SU-DHL-6 (cell line): Measurements from ENCODE around the gene CRIP2.
A peak's percentile ranks its signal among the peaks of the same experiment; 100 is the strongest.

ENCODE experiments used
- H2AFZ ChIP-seq: fragments of 200-600 bp; sonication (generic); 2 replicates; pipeline ENCODE4 v1.6.1; 2014; ENCODE audit warnings: low read depth, mild to moderate bottlenecking, moderate library complexity, mixed read lengths, antibody characterized with exemption, low read length; ENCODE audit not compliant: severe bottlenecking
- H3F3A ChIP-seq: fragments of 200-600 bp; shearing (Covaris generic); 2 replicates; pipeline ENCODE4 v1.6.0; 2016; ENCODE audit warnings: antibody characterized with exemption, mild to moderate bottlenecking; ENCODE audit not compliant: insufficient read depth
- H3K27ac ChIP-seq: fragments of 200-600 bp; sonication (generic); 2 replicates; pipeline ENCODE4 v1.5.1; 2016; ENCODE audit warnings: low read depth, mild to moderate bottlenecking, low read length, moderate library complexity, mixed read lengths
- H3K27me3 ChIP-seq: fragments of 200-600 bp; sonication (generic), shearing (Covaris generic); 2 replicates; pipeline ENCODE4 v1.6.0; 2014; ENCODE audit warnings: mild to moderate bottlenecking, low read length
- H3K36me3 ChIP-seq: fragments of 200-600 bp; sonication (generic); 2 replicates; pipeline ENCODE4 v1.6.1; 2014; ENCODE audit warnings: mild to moderate bottlenecking, low read length, mixed read lengths
- H3K4me2 ChIP-seq: fragments of 300-600, 200-600 bp; shearing (Covaris generic), sonication (generic); 2 replicates; pipeline ENCODE4 v1.6.0; 2014; ENCODE audit warnings: low read length, low read depth, mild to moderate bottlenecking; ENCODE audit not compliant: poor library complexity, severe bottlenecking
- H3K4me3 ChIP-seq: fragments of 200-600 bp; sonication (generic); 2 replicates; pipeline ENCODE4 v1.5.1; 2014; ENCODE audit warnings: antibody characterized with exemption, low read length, mild to moderate bottlenecking, mixed read lengths; ENCODE audit not compliant: insufficient read depth, poor library complexity, severe bottlenecking
- H3K79me2 ChIP-seq: fragments of 200-600 bp; sonication (generic); 2 replicates; pipeline ENCODE4 v1.6.1; 2014; ENCODE audit warnings: mild to moderate bottlenecking, low read length, moderate library complexity; ENCODE audit not compliant: insufficient read depth
- H3K9ac ChIP-seq: fragments of 200-600 bp; sonication (generic); 2 replicates; pipeline ENCODE4 v1.7.0; 2014; ENCODE audit warnings: mild to moderate bottlenecking, low read length
- H3K9me2 ChIP-seq: fragments of 200-600 bp; sonication (generic); replicated peaks from 2 replicates; pipeline ENCODE4 v1.6.1; 2014; ENCODE audit warnings: low read length; ENCODE audit not compliant: insufficient read depth
- H3K9me3 ChIP-seq: fragments of 200-600 bp; sonication (generic); 2 replicates; pipeline ENCODE4 v1.6.1; 2014; ENCODE audit warnings: low read length, mixed read lengths; ENCODE audit not compliant: insufficient read depth
- H4K20me1 ChIP-seq: fragments of 200-600 bp; sonication (generic); 2 replicates; pipeline ENCODE4 v1.6.1; 2014; ENCODE audit warnings: low read depth, mild to moderate bottlenecking, antibody characterized with exemption, low read length, moderate library complexity, mixed read lengths
- EZH2phosphoT487 ChIP-seq: fragments of 200-600 bp; sonication (generic), shearing (Covaris generic); conservative IDR thresholded peaks from 2 replicates; pipeline ENCODE4 v1.6.1; 2018; ENCODE audit warnings: mild to moderate bottlenecking, antibody characterized with exemption, low read length, moderate library complexity, mixed read lengths
- TF ChIP-seq, protein P1 (sequence below): fragments of 200-600 bp; sonication (generic); IDR thresholded peaks from one replicate; pipeline ENCODE4 v1.5.1; 2017; ENCODE audit warnings: antibody characterized with exemption, mild to moderate bottlenecking, low read length, moderate library complexity; ENCODE audit not compliant: insufficient read depth, poor library complexity, severe bottlenecking

CRIP2 gene

DNA sequence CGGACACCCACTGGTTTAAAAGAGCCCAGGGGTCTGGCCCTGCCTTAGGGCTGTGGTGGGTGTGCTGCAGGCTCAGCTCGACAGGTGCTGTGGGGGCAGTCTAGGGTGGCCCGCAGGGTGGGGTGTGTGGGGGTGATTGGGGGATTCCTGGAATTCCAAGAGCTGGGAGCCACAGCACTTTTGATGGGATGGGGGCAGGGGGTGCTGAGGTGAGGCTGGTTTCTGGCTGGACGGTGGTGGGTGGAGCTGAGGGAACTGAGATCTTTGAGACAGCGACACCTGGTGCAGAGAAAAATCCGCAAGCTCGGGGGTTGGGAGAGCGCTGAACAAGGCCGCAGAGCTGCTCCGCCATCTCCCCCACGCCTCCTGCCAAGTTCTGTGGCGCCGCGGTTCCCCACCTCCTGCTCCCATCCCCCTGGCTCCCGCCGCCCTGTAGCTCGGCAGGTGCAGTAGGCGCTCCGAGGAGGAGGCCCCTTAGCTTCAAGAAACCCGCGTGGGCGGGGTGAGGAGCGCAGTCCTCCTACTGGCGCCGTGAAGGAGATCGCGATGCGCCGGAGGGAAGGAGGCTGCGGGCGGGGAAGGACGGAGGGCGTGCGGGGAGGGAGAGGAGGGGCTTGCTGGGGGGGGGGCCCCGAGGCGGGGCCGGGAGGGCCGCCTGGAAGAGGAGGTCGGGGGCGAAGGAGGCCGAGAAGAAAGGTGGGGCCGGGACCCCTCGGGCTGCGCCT is 15.1 kb downstream of the CRIP2 start:
- Histone ChIP-seq H4K20me1 (no peaks in the 10 kb centered on the region), H3K36me3 (no peaks in the 10 kb centered on the region), H3K9ac (peak overlapping the region; percentile 91), H2AFZ (peak overlapping the region; percentile 84), H3F3A (peaks cover 5% of the 10 kb centered on the region; the same call in 1 of the 2 replicates), H3K9me2 (no peaks in the 10 kb centered on the region), H3K9me3 (no peaks in the 10 kb centered on the region), H3K27ac (peak overlapping the region; percentile 81), H3K4me3 (peak overlapping the region; percentile 92), H3K4me2 (peak overlapping the region; percentile 84), H3K27me3 (no peaks in the 10 kb centered on the region), H3K79me2 (no peaks in the 10 kb centered on the region)
- TF ChIP-seq, protein P1, sequence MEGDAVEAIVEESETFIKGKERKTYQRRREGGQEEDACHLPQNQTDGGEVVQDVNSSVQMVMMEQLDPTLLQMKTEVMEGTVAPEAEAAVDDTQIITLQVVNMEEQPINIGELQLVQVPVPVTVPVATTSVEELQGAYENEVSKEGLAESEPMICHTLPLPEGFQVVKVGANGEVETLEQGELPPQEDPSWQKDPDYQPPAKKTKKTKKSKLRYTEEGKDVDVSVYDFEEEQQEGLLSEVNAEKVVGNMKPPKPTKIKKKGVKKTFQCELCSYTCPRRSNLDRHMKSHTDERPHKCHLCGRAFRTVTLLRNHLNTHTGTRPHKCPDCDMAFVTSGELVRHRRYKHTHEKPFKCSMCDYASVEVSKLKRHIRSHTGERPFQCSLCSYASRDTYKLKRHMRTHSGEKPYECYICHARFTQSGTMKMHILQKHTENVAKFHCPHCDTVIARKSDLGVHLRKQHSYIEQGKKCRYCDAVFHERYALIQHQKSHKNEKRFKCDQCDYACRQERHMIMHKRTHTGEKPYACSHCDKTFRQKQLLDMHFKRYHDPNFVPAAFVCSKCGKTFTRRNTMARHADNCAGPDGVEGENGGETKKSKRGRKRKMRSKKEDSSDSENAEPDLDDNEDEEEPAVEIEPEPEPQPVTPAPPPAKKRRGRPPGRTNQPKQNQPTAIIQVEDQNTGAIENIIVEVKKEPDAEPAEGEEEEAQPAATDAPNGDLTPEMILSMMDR, result peak; percentile 72
- no peak for TF ChIP-seq EZH2phosphoT487

DNA sequence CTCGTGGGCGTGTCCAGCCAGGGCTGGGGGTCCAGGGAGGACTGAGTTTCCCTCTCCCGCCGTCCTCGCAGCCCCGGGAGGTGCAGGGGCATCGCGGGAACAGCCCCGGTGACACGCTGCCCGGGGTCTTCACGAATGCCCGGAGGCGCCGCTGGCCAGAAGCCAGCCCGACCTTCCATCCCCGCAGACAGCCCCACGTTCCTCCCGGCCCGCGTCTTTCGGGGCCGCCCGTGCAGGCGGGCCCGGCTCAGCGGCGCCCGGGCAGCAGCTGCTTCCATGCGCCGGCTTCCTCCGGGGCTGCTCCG is 15.6 kb downstream of the CRIP2 start:
- no peaks in the 10 kb centered on the region for H3K9me3 ChIP-seq
- no peaks in the 10 kb centered on the region for H3K79me2 ChIP-seq
- peak overlapping the region; percentile 91 for H3K9ac ChIP-seq
- no peaks in the 10 kb centered on the region for H3K9me2 ChIP-seq
- peaks cover 5% of the 10 kb centered on the region; the same call in 1 of the 2 replicates for H3F3A ChIP-seq
- peak overlapping the region; percentile 92 for H3K4me3 ChIP-seq
- no peaks in the 10 kb centered on the region for H3K36me3 ChIP-seq
- peak overlapping the region; percentile 84 for H2AFZ ChIP-seq
- no peaks in the 10 kb centered on the region for H3K27me3 ChIP-seq
- H4K20me1 ChIP-seq, result no peaks in the 10 kb centered on the region
- TF ChIP-seq, protein P1, result no peak
- TF ChIP-seq EZH2phosphoT487, result no peak
- H3K4me2 ChIP-seq, result peak overlapping the region; percentile 84
- peak overlapping the region; percentile 81 for H3K27ac ChIP-seq

GRCh38 chr14:105490572-105491365 is 16.1 kb downstream of the CRIP2 start, which contains the start of gene TEDC1:
TEDC1 (plus strand) TSS chr14:105491246; CDS start chr14:105491376, 130 bp downstream.
- Histone ChIP-seq H3K79me2 (no peaks in the 10 kb centered on the region), H3K9ac (peak within 1 kb of the TSS; percentile 91), H2AFZ (peak within 1 kb of the TSS; percentile 84), H3K27me3 (no peaks in the 10 kb centered on the region), H3K4me3 (peak within 1 kb of the TSS; percentile 92), H3F3A (peaks cover 5% of the 10 kb centered on the region; the same call in 1 of the 2 replicates), H3K9me3 (no peaks in the 10 kb centered on the region), H3K4me2 (peak within 1 kb of the TSS; percentile 84), H3K9me2 (no peaks in the 10 kb centered on the region), H4K20me1 (no peaks in the 10 kb centered on the region), H3K27ac (peak within 1 kb of the TSS; percentile 81), H3K36me3 (no peaks in the 10 kb centered on the region)
- TF ChIP-seq, protein P1, result peak; percentile 67
- no peak for TF ChIP-seq EZH2phosphoT487
